IMR-90 (cell line): ENCODE data around the gene ZCCHC12. TPM values are rescaled to one million over a fixed set of nuclear protein-coding genes. Genes with fewer than 3 reads are reported as not detected.

Experiments used
- ATAC-seq: fragments of 200-7000 bp; cut with Tn5 transposase; 2 replicates; pipeline ENCODE4 v1.9.1; 2020; ENCODE audit warnings: low read depth, mild to moderate bottlenecking, moderate library complexity
- BruUV-seq: library from RNA; stranded (reverse); fragments of 400-500 nt; replicated peaks from 2 replicates; lab custom pipeline; 2021; lab: Mats Ljungman, UMichigan
- CTCF ChIA-PET: fragments of 300-600 bp; formaldehyde crosslinking; extraction: SDS; loops from one replicate; lab custom pipeline; 2021; ENCODE audit warnings: antibody characterized with exemption; lab: Yijun Ruan, JAX
- POLR2A ChIA-PET: fragments of 300-600 bp; sonication (Branson Sonifier 250); formaldehyde crosslinking; loops from one replicate; lab custom pipeline; 2022; ENCODE audit warnings: antibody characterized with exemption; ENCODE audit not compliant: unreplicated experiment; lab: Charles Lee
- DNase-seq: peaks from one replicate; pipeline ENCODE4 v3.0.0; 2013
- H2AFZ ChIP-seq: replicated peaks from 2 replicates; pipeline ENCODE3; 2013; ENCODE audit warnings: low read length, mild to moderate bottlenecking; ENCODE audit not compliant: poor library complexity
- H2AK5ac ChIP-seq: 2 replicates; pipeline ENCODE4 v1.6.1; 2013; ENCODE audit warnings: low read depth, low read length, inconsistent platforms
- H2AK9ac ChIP-seq: replicated peaks from 2 replicates; pipeline ENCODE3; 2013; ENCODE audit warnings: mild to moderate bottlenecking, low read depth, low read length, moderate library complexity; ENCODE audit not compliant: poor library complexity
- H2BK120ac ChIP-seq: 2 replicates; pipeline ENCODE4 v1.6.1; 2013; ENCODE audit warnings: low read depth, low read length, inconsistent platforms
- H2BK15ac ChIP-seq: 3 replicates; pipeline ENCODE4 v1.6.1; 2013; ENCODE audit warnings: low read depth, low read length, inconsistent platforms
- H2BK20ac ChIP-seq: 2 replicates; pipeline ENCODE4 v1.6.1; 2013; ENCODE audit warnings: low read depth, mild to moderate bottlenecking, inconsistent platforms, low read length, moderate library complexity
- H2BK5ac ChIP-seq: 2 replicates; pipeline ENCODE4 v1.6.1; 2013; ENCODE audit warnings: mild to moderate bottlenecking, low read depth, low read length, inconsistent platforms; ENCODE audit not compliant: poor library complexity, severe bottlenecking
- H3K14ac ChIP-seq: replicated peaks from 2 replicates; pipeline ENCODE4 v1.6.1; 2013; ENCODE audit warnings: low read depth, low read length, inconsistent platforms
- H3K18ac ChIP-seq: 2 replicates; pipeline ENCODE4 v1.6.1; 2013; ENCODE audit warnings: low read depth, low read length, control low read depth
- H3K23ac ChIP-seq: 2 replicates; pipeline ENCODE4 v1.6.1; 2013; ENCODE audit warnings: low read depth, low read length, inconsistent platforms
- H3K27ac ChIP-seq: 2 replicates; pipeline ENCODE4 v1.5.1; 2013; ENCODE audit warnings: mild to moderate bottlenecking, control low read depth, low read length; ENCODE audit not compliant: insufficient read depth
- H3K27me3 ChIP-seq: 2 replicates; pipeline ENCODE4 v1.6.1; 2013; ENCODE audit warnings: low read length; ENCODE audit not compliant: control insufficient read depth, insufficient read depth
- H3K36me3 ChIP-seq: 2 replicates; pipeline ENCODE4 v1.6.1; 2013; ENCODE audit warnings: low read length, mixed read lengths; ENCODE audit not compliant: control insufficient read depth, insufficient read depth
- H3K4ac ChIP-seq: 2 replicates; pipeline ENCODE4 v1.6.1; 2013; ENCODE audit warnings: low read depth, low read length, inconsistent platforms
- H3K4me1 ChIP-seq: 2 replicates; pipeline ENCODE4 v1.6.1; 2013; ENCODE audit warnings: low read length, mixed read lengths; ENCODE audit not compliant: control insufficient read depth, insufficient read depth
- H3K4me2 ChIP-seq: 2 replicates; pipeline ENCODE4 v1.6.1; 2013; ENCODE audit warnings: low read depth, mild to moderate bottlenecking, control low read depth, low read length, moderate library complexity
- H3K4me3 ChIP-seq: 2 replicates; pipeline ENCODE4 v1.5.1; 2013; ENCODE audit warnings: low read depth, mild to moderate bottlenecking, control low read depth, low read length, moderate library complexity; ENCODE audit not compliant: insufficient read depth
- H3K56ac ChIP-seq: 2 replicates; pipeline ENCODE4 v1.6.1; 2013; ENCODE audit warnings: low read length, inconsistent platforms; ENCODE audit not compliant: insufficient read depth; ENCODE audit errors: extremely low read depth
- H3K79me1 ChIP-seq, 2 experiments: 2 replicates each; pipeline ENCODE4 v1.6.1; 2013; ENCODE audit warnings: low read length in 2 of 2, inconsistent platforms in 1 of 2, low read depth in 1 of 2
- H3K9ac ChIP-seq: 2 replicates; pipeline ENCODE4 v1.6.1; 2013; ENCODE audit warnings: low read depth, low read length, control low read depth
- H3K9me1 ChIP-seq: 2 replicates; pipeline ENCODE4 v1.6.1; 2013; ENCODE audit warnings: low read length, inconsistent platforms; ENCODE audit not compliant: insufficient read depth
- H3K9me3 ChIP-seq: 2 replicates; pipeline ENCODE4 v1.6.1; 2013; ENCODE audit warnings: low read length; ENCODE audit not compliant: control insufficient read depth, insufficient read depth
- H4K20me1 ChIP-seq: 2 replicates; pipeline ENCODE4 v1.6.1; 2013; ENCODE audit warnings: low read length, inconsistent platforms; ENCODE audit not compliant: insufficient read depth
- H4K5ac ChIP-seq: 2 replicates; pipeline ENCODE4 v1.6.1; 2013; ENCODE audit warnings: mild to moderate bottlenecking, low read depth, low read length, control low read depth
- H4K8ac ChIP-seq, 2 experiments: 2 replicates each; pipeline ENCODE4 v1.6.1; 2013; ENCODE audit warnings: low read depth in 2 of 2, low read length in 2 of 2, control low read depth in 1 of 2, inconsistent platforms in 1 of 2
- H4K91ac ChIP-seq: 2 replicates; pipeline ENCODE4 v1.6.1; 2013; ENCODE audit warnings: low read depth, low read length, inconsistent platforms; ENCODE audit not compliant: insufficient read depth
- CEBPB ChIP-seq: IDR thresholded peaks from 2 replicates; pipeline ENCODE4 v1.6.1; 2012; ENCODE audit warnings: low read depth, low read length, improper control_type of control experiment
- CHD1 ChIP-seq: IDR thresholded peaks from 2 replicates; pipeline ENCODE4 v1.6.1; 2012; ENCODE audit warnings: low read depth, low read length, improper control_type of control experiment
- FOS ChIP-seq: fragments of 150-350 bp; IDR thresholded peaks from 2 replicates; pipeline ENCODE4 v1.6.1; 2016; ENCODE audit warnings: low read depth, low read length
- MAFK ChIP-seq: IDR thresholded peaks from 2 replicates; pipeline ENCODE4 v1.6.1; 2012; ENCODE audit warnings: low read depth, low read length, improper control_type of control experiment
- MXI1 ChIP-seq: IDR thresholded peaks from 2 replicates; pipeline ENCODE4 v1.6.1; 2012; ENCODE audit warnings: low read depth, mild to moderate bottlenecking, low read length, moderate library complexity, borderline replicate concordance
- RFX5 ChIP-seq: IDR thresholded peaks from 2 replicates; pipeline ENCODE4 v1.8.0; 2012; ENCODE audit warnings: low read depth, mild to moderate bottlenecking, low read length, moderate library complexity
- SMC3 ChIP-seq: fragments of 150-350 bp; IDR thresholded peaks from 2 replicates; pipeline ENCODE4 v1.6.1; 2016; ENCODE audit warnings: low read depth, mild to moderate bottlenecking, antibody characterized with exemption, low read length, moderate library complexity
- USF2 ChIP-seq: fragments of 150-350 bp; IDR thresholded peaks from 2 replicates; pipeline ENCODE4 v1.6.1; 2017; ENCODE audit warnings: mild to moderate bottlenecking, antibody characterized with exemption, low read length, low read depth
- WGBS, 2 experiments: methylation state at CpG; one replicate each; pipeline versions ENCODE4 v1.1.5 to v1.1.7; 2013; ENCODE audit warnings: missing lambda C conversion rate in 2 of 2; ENCODE audit not compliant: insufficient read length in 1 of 2; ENCODE audit errors: extremely low coverage in 2 of 2; 5-methylcytosine and 5-hydroxymethylcytosine counted together
- dilution Hi-C: fragments of 300-500 bp; cut with HindIII; formaldehyde crosslinking; loops from one replicate; pipeline ENCODE4 v1.14.3; 2018; ENCODE audit warnings: low sequenced_read_pairs; ENCODE audit not compliant: unreplicated experiment
- in situ Hi-C: fragments of 300-500 bp; cut with MboI; formaldehyde crosslinking; loops from 3 replicates; pipeline ENCODE4 v1.14.3; 2019; ENCODE audit warnings: low sequenced_read_pairs, inconsistent platforms, mixed read lengths
- intact Hi-C: fragments of 100-400 bp; cut with micrococcal nuclease; formaldehyde crosslinking; loops from 2 replicates; pipeline ENCODE4 v1.10.0; 2022
- polyA plus RNA-seq, 3 experiments: library from polyadenylated mRNA; depleted of rRNA; stranded (reverse); fragments of >200 nt; gene quantifications; 2 replicates each; pipeline ENCODE4 v1.2.3, GENCODE V29; 2012; ENCODE audit warnings: low replicate concordance in 1 of 3
- total RNA-seq: library from RNA; depleted of rRNA; stranded (reverse); fragments of >200 nt; gene quantifications from 2 replicates; pipeline ENCODE4 v1.2.3, GENCODE V29; 2012
- TF ChIP-seq, protein P1 (sequence below): fragments of 150-350 bp; IDR thresholded peaks from 2 replicates; pipeline ENCODE4 v1.6.1; 2016; ENCODE audit warnings: low read depth, mild to moderate bottlenecking, low read length, moderate library complexity, borderline replicate concordance

Gene ZCCHC12
- total and polyA plus RNA-seq, 2 of the 4 experiments (the other 2 are of a cell fraction): under 0.01 to 0.07 TPM

- Histone ChIP-seq H2AK9ac (no peak overlapping the region), H3K79me1 (no peaks in the 10 kb centered on the region), H2AK5ac (no peak overlapping the region), H3K27ac (no peak overlapping the region), H4K8ac (no peak overlapping the region), H4K5ac (no peak overlapping the region), H3K4me3 (no peak overlapping the region), H3K56ac (no peak overlapping the region), H2AFZ (no peak overlapping the region), H3K36me3 (no peaks in the 10 kb centered on the region), H3K9me3 (no peaks in the 10 kb centered on the region), H3K27me3 (peaks cover 2% of the 10 kb centered on the region), H4K20me1 (no peaks in the 10 kb centered on the region), H2BK15ac (no peak overlapping the region), H2BK20ac (no peak overlapping the region), H3K18ac (no peak overlapping the region), H3K14ac (no peak overlapping the region), H3K4me1 (no peaks in the 10 kb centered on the region), H4K91ac (no peak overlapping the region), H3K9me1 (no peaks in the 10 kb centered on the region), H3K4me2 (no peak overlapping the region), H2BK5ac (no peak overlapping the region), H3K23ac (no peak overlapping the region), H3K4ac (no peak overlapping the region), H3K9ac (no peak overlapping the region), H2BK120ac (no peak overlapping the region)
- ATAC-seq: no peak
- dilution Hi-C loops: no loop called here
- no CpG with 5 or more reads among the region's 3 CpGs for WGBS, 2 experiments
- intact Hi-C loops: no loop called here
- BruUV-seq: no TSS peak
- ChIA-PET POLR2A (no interaction called here), CTCF (no interaction called here)
- no peak for TF ChIP-seq FOS
- no peak for TF ChIP-seq CEBPB
- TF ChIP-seq CHD1: no peak
- TF ChIP-seq SMC3: no peak
- TF ChIP-seq MXI1: no peak
- TF ChIP-seq, protein P1, sequence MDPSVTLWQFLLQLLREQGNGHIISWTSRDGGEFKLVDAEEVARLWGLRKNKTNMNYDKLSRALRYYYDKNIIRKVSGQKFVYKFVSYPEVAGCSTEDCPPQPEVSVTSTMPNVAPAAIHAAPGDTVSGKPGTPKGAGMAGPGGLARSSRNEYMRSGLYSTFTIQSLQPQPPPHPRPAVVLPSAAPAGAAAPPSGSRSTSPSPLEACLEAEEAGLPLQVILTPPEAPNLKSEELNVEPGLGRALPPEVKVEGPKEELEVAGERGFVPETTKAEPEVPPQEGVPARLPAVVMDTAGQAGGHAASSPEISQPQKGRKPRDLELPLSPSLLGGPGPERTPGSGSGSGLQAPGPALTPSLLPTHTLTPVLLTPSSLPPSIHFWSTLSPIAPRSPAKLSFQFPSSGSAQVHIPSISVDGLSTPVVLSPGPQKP: no peak
- no peak for TF ChIP-seq MAFK
- TF ChIP-seq RFX5: no peak
- no peak for TF ChIP-seq USF2
- DNase-seq: no peak
- in situ Hi-C loops: no loop called here
These were observed 43.6 kb downstream of the ZCCHC12 start for GRCh38 chrX:118867251-118867650.
